H1 (cell line): ENCODE results near the gene TFAP2A. TPM values are rescaled to one million over a fixed set of nuclear protein-coding genes. Genes with fewer than 3 reads are reported as not detected.

Experiments
- CTCF ChIA-PET: fragments of 300-600 bp; sonication (Branson Sonifier 250); formaldehyde crosslinking; loops from one replicate; lab custom pipeline; 2021; ENCODE audit not compliant: partially characterized antibody; lab: Charles Lee
- POLR2A ChIA-PET: fragments of 300-600 bp; sonication (Branson Sonifier 250); formaldehyde crosslinking; loops from one replicate; lab custom pipeline; 2021; ENCODE audit warnings: inconsistent platforms; ENCODE audit not compliant: partially characterized antibody; lab: Charles Lee
- DNase-seq, 2 experiments: peaks; one replicate each; pipeline versions ENCODE4 v3.0.0 to v3.0.0-alpha.2; 2010 to 2022; ENCODE audit warnings: low spot score in 2 of 2, low read depth in 1 of 2, mixed read lengths in 1 of 2
- FAIRE-seq: peaks from 2 replicates; lab custom pipeline; 2011; peaks lifted over from hg19 to GRCh38; lab: Jason Lieb, UNC
- H2AFZ ChIP-seq: 2 replicates; pipeline ENCODE4 v1.8.1; 2012; ENCODE audit warnings: low read length, inconsistent platforms
- H2AK5ac ChIP-seq: 2 replicates; pipeline ENCODE4 v1.6.1; 2013; ENCODE audit warnings: low read depth, low read length
- H2BK120ac ChIP-seq: replicated peaks from 2 replicates; pipeline ENCODE3; 2013; ENCODE audit warnings: low read depth, low read length, inconsistent platforms
- H2BK12ac ChIP-seq: 2 replicates; pipeline ENCODE4 v1.6.1; 2013; ENCODE audit warnings: low read depth, low read length
- H2BK15ac ChIP-seq: 2 replicates; pipeline ENCODE4 v1.6.1; 2013; ENCODE audit warnings: low read length
- H2BK20ac ChIP-seq: 2 replicates; pipeline ENCODE4 v1.6.1; 2013; ENCODE audit warnings: low read length
- H2BK5ac ChIP-seq: 2 replicates; pipeline ENCODE4 v1.6.1; 2013; ENCODE audit warnings: low read depth, low read length
- H3K14ac ChIP-seq: 2 replicates; pipeline ENCODE4 v1.6.1; 2013; ENCODE audit warnings: inconsistent platforms; ENCODE audit not compliant: insufficient read length
- H3K18ac ChIP-seq: 2 replicates; pipeline ENCODE4 v1.6.1; 2013; ENCODE audit warnings: low read length; ENCODE audit errors: extremely low read depth
- H3K23ac ChIP-seq: 2 replicates; pipeline ENCODE4 v1.6.1; 2013; ENCODE audit warnings: inconsistent platforms; ENCODE audit not compliant: insufficient read length
- H3K23me2 ChIP-seq: 2 replicates; pipeline ENCODE4 v1.6.1; 2013; ENCODE audit warnings: low read depth, low read length
- H3K27ac ChIP-seq: 2 replicates; pipeline ENCODE4 v1.6.1; 2011; ENCODE audit warnings: low read depth, low read length, inconsistent platforms
- H3K27me3 ChIP-seq, 4 experiments: replicated peaks in 1 of 4; 1 replicate in 1 of 4; 2 replicates in 3 of 4; pipeline versions ENCODE4 v1.6.1 to v1.8.1; 2011 to 2013; ENCODE audit warnings: low read length in 3 of 4, mild to moderate bottlenecking in 3 of 4, inconsistent platforms in 2 of 4, mixed read lengths in 2 of 4, moderate library complexity in 1 of 4; ENCODE audit not compliant: control insufficient read depth in 3 of 4, insufficient read depth in 3 of 4; ENCODE audit errors: extremely low read depth in 1 of 4
- H3K36me3 ChIP-seq, 4 experiments: 2 replicates each; pipeline versions ENCODE4 v1.6.1 to v1.8.1; 2011 to 2013; ENCODE audit warnings: mild to moderate bottlenecking in 4 of 4, low read length in 3 of 4, moderate library complexity in 2 of 4, control low read depth in 1 of 4, inconsistent platforms in 1 of 4; ENCODE audit not compliant: insufficient read depth in 4 of 4, control insufficient read depth in 2 of 4
- H3K4ac ChIP-seq: replicated peaks from 2 replicates; pipeline ENCODE3; 2013; ENCODE audit warnings: low read length, low read depth, mixed read lengths, inconsistent platforms; ENCODE audit not compliant: insufficient read length
- H3K4me1 ChIP-seq, 4 experiments: replicated peaks in 1 of 4; 1 replicate in 1 of 4; 2 replicates in 3 of 4; pipeline versions ENCODE4 v1.6.1 to v1.8.1; 2011 to 2013; ENCODE audit warnings: low read length in 3 of 4, inconsistent platforms in 2 of 4, mixed read lengths in 1 of 4; ENCODE audit not compliant: insufficient read depth in 4 of 4, control insufficient read depth in 3 of 4
- H3K4me2 ChIP-seq, 2 experiments: 2 replicates each; pipeline versions ENCODE4 v1.6.1 to v1.8.1; 2011 to 2013; ENCODE audit warnings: low read depth in 2 of 2, low read length in 2 of 2, control low read depth in 1 of 2, inconsistent platforms in 1 of 2, mild to moderate bottlenecking in 1 of 2; ENCODE audit not compliant: insufficient read depth in 1 of 2
- H3K4me3 ChIP-seq, 4 experiments: fragments of 200-600, 300-600 bp in 1 of 4; sonication (generic), shearing (Covaris generic), sonication (Bioruptor Twin) in 1 of 4; 2 replicates each; pipeline versions ENCODE4 v1.5.1 to v1.8.1; 2011 to 2016; ENCODE audit warnings: low read length in 4 of 4, low read depth in 3 of 4, control low read depth in 2 of 4, inconsistent platforms in 2 of 4, mild to moderate bottlenecking in 2 of 4, mixed read lengths in 1 of 4, moderate library complexity in 1 of 4; ENCODE audit not compliant: insufficient read depth in 2 of 4; ENCODE audit errors: extremely low read depth in 1 of 4
- H3K56ac ChIP-seq: replicated peaks from 2 replicates; pipeline ENCODE3; 2013; ENCODE audit warnings: low read depth, mild to moderate bottlenecking, mixed read lengths, low read length, inconsistent platforms; ENCODE audit not compliant: insufficient read length
- H3K79me1 ChIP-seq: 2 replicates; pipeline ENCODE4 v1.6.1; 2013; ENCODE audit warnings: low read depth, low read length, control low read depth
- H3K79me2 ChIP-seq, 2 experiments: 2 replicates each; pipeline versions ENCODE4 v1.6.1 to v1.8.1; 2012 to 2013; ENCODE audit warnings: low read length in 2 of 2, mild to moderate bottlenecking in 2 of 2, inconsistent platforms in 1 of 2; ENCODE audit not compliant: insufficient read depth in 2 of 2, control insufficient read depth in 1 of 2
- H3K9ac ChIP-seq, 4 experiments: replicated peaks in 1 of 4; 1 replicate in 1 of 4; 2 replicates in 3 of 4; pipeline versions ENCODE4 v1.6.1 to v1.8.1; 2011 to 2013; ENCODE audit warnings: low read depth in 3 of 4, low read length in 3 of 4, control low read depth in 2 of 4, mild to moderate bottlenecking in 2 of 4, moderate library complexity in 2 of 4, inconsistent platforms in 1 of 4; ENCODE audit errors: extremely low read depth in 1 of 4
- H3K9me3 ChIP-seq, 2 experiments: 2 replicates each; pipeline versions ENCODE4 v1.6.1 to v1.8.1; 2012 to 2013; ENCODE audit warnings: mild to moderate bottlenecking in 2 of 2, moderate library complexity in 2 of 2, control low read depth in 1 of 2, inconsistent platforms in 1 of 2, low read depth in 1 of 2, low read length in 1 of 2, mixed read lengths in 1 of 2; ENCODE audit not compliant: insufficient read depth in 2 of 2
- H4K20me1 ChIP-seq, 2 experiments: replicated peaks in 1 of 2; 2 replicates each; pipeline versions ENCODE3 to v1.8.1; 2011 to 2013; ENCODE audit warnings: inconsistent platforms in 2 of 2, low read length in 2 of 2, mild to moderate bottlenecking in 1 of 2; ENCODE audit not compliant: insufficient read depth in 2 of 2, control insufficient read depth in 1 of 2
- H4K5ac ChIP-seq: 2 replicates; pipeline ENCODE4 v1.6.1; 2013; ENCODE audit warnings: low read length, low read depth, mixed read lengths, inconsistent platforms; ENCODE audit not compliant: insufficient read length
- H4K8ac ChIP-seq: 2 replicates; pipeline ENCODE4 v1.8.0; 2013; ENCODE audit warnings: mild to moderate bottlenecking, moderate library complexity, low read length, inconsistent platforms; ENCODE audit not compliant: insufficient read depth; ENCODE audit errors: extremely low read depth
- H4K91ac ChIP-seq: replicated peaks from 2 replicates; pipeline ENCODE3; 2013; ENCODE audit warnings: low read length, mixed read lengths, inconsistent platforms; ENCODE audit not compliant: insufficient read length
- RAD21 ChIP-seq, 2 experiments: IDR thresholded peaks in 1 of 2; conservative IDR thresholded peaks in 1 of 2; 2 replicates each; pipeline ENCODE4 v1.6.1; 2011; ENCODE audit warnings: low read depth in 2 of 2, low read length in 2 of 2, improper control_type of control experiment in 1 of 2, inconsistent platforms in 1 of 2, mild to moderate bottlenecking in 1 of 2, moderate library complexity in 1 of 2
- SIRT6 ChIP-seq: IDR thresholded peaks from one replicate; pipeline ENCODE4 v1.7.1; 2012; ENCODE audit warnings: low read length, inconsistent platforms
- SIX5 ChIP-seq: IDR thresholded peaks from 2 replicates; pipeline ENCODE4 v1.6.1; 2011; ENCODE audit warnings: mild to moderate bottlenecking, low read depth, low read length
- SRF ChIP-seq: IDR thresholded peaks from 2 replicates; pipeline ENCODE4 v1.6.1; 2011; ENCODE audit warnings: mild to moderate bottlenecking, low read depth, low read length, moderate library complexity
- SUZ12 ChIP-seq: fragments of 200-600 bp; sonication (generic); IDR thresholded peaks from 2 replicates; pipeline ENCODE4 v1.6.1; 2012; ENCODE audit warnings: mild to moderate bottlenecking, inconsistent platforms, low read length, moderate library complexity, mixed read lengths
- WGBS, 2 experiments: shearing (Covaris generic) in 1 of 2; methylation state at CpG; one replicate each; pipeline versions ENCODE4 v1.1.6 to v1.1.7; 2013 to 2015; ENCODE audit warnings: low lambda C conversion rate in 2 of 2, mixed read lengths in 2 of 2, inconsistent platforms in 1 of 2, low coverage in 1 of 2, missing lambda C conversion rate in 1 of 2; ENCODE audit not compliant: insufficient replicate concordance in 2 of 2, insufficient coverage in 1 of 2, insufficient read length in 1 of 2; ENCODE audit errors: extremely low coverage in 1 of 2, missing lambda C conversion rate in 1 of 2; 5-methylcytosine and 5-hydroxymethylcytosine counted together
- polyA plus RNA-seq, 7 experiments: library from polyadenylated mRNA; depleted of rRNA in 3 of 7; stranded (reverse) in 5 of 7; unstranded in 2 of 7; fragments of >200 nt in 5 of 7; fragments of 200-250 nt in 2 of 7; gene quantifications; 1 replicate in 5 of 7; 2 replicates in 1 of 7; 4 replicates in 1 of 7; pipeline versions ENCODE4 v1.2.1 to v1.2.3, GENCODE V29; 2011 to 2013; ENCODE audit warnings: missing spikeins in 2 of 7, mixed read lengths in 2 of 7
- total RNA-seq: library from RNA; stranded (reverse); fragmentation: NEBNext Ultra II Directional; extraction: Animal tissue kit (Norgen Biotek cat#: 25700); gene quantifications from 2 replicates; pipeline ENCODE4 v1.2.1, GENCODE V29; 2021

Gene TFAP2A
- total and polyA plus RNA-seq, 2 of the 8 experiments (the other 6 are each of a cell fraction or from before 2014, with no cell fraction given): 0.23 TPM; not detected in 1

GRCh38 chr6:10397756-10398445, 17.0 kb downstream of the TFAP2A start:
- FAIRE-seq: no peak
- Histone ChIP-seq H3K27me3 (peaks cover 75 to 95% (median 87%) of the 10 kb centered on the region in 4 experiments), H3K4me1 (peaks cover 8 to 17% (median 12%) of the 10 kb centered on the region in 4 experiments), H3K9me3 (no peaks in the 10 kb centered on the region), H3K9ac (no peak overlapping the region), H4K8ac (peak overlapping the region; percentile 4; the same call in 1 of the 2 replicates), H2BK15ac (no peak overlapping the region), H3K27ac (no peak overlapping the region), H4K20me1 (peaks cover 0 to 5% of the 10 kb centered on the region in 2 experiments), H4K5ac (no peak overlapping the region), H3K79me2 (no peaks in the 10 kb centered on the region), H2AK5ac (no peak overlapping the region), H4K91ac (no peak overlapping the region), H3K23ac (no peak overlapping the region), H2BK12ac (no peak overlapping the region), H3K56ac (no peak overlapping the region), H3K4ac (no peak overlapping the region), H3K14ac (no peak overlapping the region), H3K79me1 (no peaks in the 10 kb centered on the region), H3K4me3 (peak overlapping the region in 1 of 4 experiments; percentile 25; a peak in 1 of 8 replicates), H3K18ac (no peak overlapping the region), H2AFZ (no peak overlapping the region), H2BK20ac (no peak overlapping the region), H3K36me3 (no peaks in the 10 kb centered on the region; a peak in 1 of 8 replicates), H2BK120ac (no peak overlapping the region)
- CTCF ChIA-PET: interaction anchor here (0.7 to 5.5 kb wide), 4 partner anchors 16 to 48 kb away, joined by 3 to 40 read pairs (median 4); partner anchors contain the start of gene TFAP2A
- WGBS, 2 experiments: 13% methylated on average over 12 of the region's 28 CpGs; no CpG with 5 or more reads in 1 of the 2 experiments
- TF ChIP-seq SRF (no peak), SUZ12 (peak; percentile 0; the same call in 1 of the 2 replicates), SIX5 (no peak), RAD21 (IDR thresholded peaks at IDR 0.05 in 1 of 2, conservative IDR thresholded peaks at IDR 0.05 in 1 of 2; ENCODE audit: low read depth in 2 of 2, low read length in 2 of 2) (0 out of 4 replicates have a peak, but pooled peaks of 1 of the 2 experiments have one; percentile 5), SIRT6 (no peak)
- TF ChIP-seq, all 59 proteins: peak for 2
- no peak for DNase-seq
- POLR2A ChIA-PET: interaction anchor here (0.7 to 1.3 kb wide), 3 partner anchors 13 to 20 kb away, joined by 3 to 4 read pairs (median 3); partner anchors contain the start of gene TFAP2A
- Histone ChIP-seq H2BK5ac (no peak overlapping the region), H3K23me2 (no peaks in the 10 kb centered on the region; the same call in 1 of the 2 replicates), H3K4me2 (peak overlapping the region; percentile 56 to 66)
